Astrocyte (in vitro differentiated cells and primary cell): Measurements from ENCODE around the gene CHFR. TPM values are rescaled to one million over a fixed set of nuclear protein-coding genes. Genes with fewer than 3 reads are reported as not detected.

Experiments
- DNase-seq: peaks from one replicate; pipeline ENCODE4 v3.0.0-alpha.2; 2010; ENCODE audit warnings: low read depth
- FAIRE-seq: peaks from 2 replicates; lab custom pipeline; 2011; peaks lifted over from hg19 to GRCh38; lab: Jason Lieb, UNC
- H2AFZ ChIP-seq: 2 replicates; pipeline ENCODE4 v1.6.0; 2012; ENCODE audit warnings: low read depth, low read length, inconsistent platforms
- H3K27ac ChIP-seq: 2 replicates; pipeline ENCODE4 v1.5.1; 2011; ENCODE audit warnings: low read depth, low read length, inconsistent platforms
- H3K27me3 ChIP-seq: 2 replicates; pipeline ENCODE4 v1.6.0; 2011; ENCODE audit warnings: low read length, inconsistent platforms; ENCODE audit not compliant: insufficient read depth
- H3K36me3 ChIP-seq: 2 replicates; pipeline ENCODE4 v1.5.1; 2011; ENCODE audit warnings: low read length, inconsistent platforms; ENCODE audit not compliant: insufficient read depth
- H3K4me1 ChIP-seq: 2 replicates; pipeline ENCODE4 v1.5.1; 2011; ENCODE audit warnings: low read length, inconsistent platforms; ENCODE audit not compliant: insufficient read depth
- H3K4me2 ChIP-seq: 2 replicates; pipeline ENCODE4 v1.6.0; 2012; ENCODE audit warnings: low read length, inconsistent platforms
- H3K4me3 ChIP-seq: 2 replicates; pipeline ENCODE4 v1.5.1; 2011; ENCODE audit warnings: low read depth, mild to moderate bottlenecking, low read length, inconsistent platforms; ENCODE audit not compliant: insufficient read depth
- H3K79me2 ChIP-seq: 2 replicates; pipeline ENCODE4 v1.6.0; 2012; ENCODE audit warnings: mild to moderate bottlenecking, low read length, inconsistent platforms; ENCODE audit not compliant: insufficient read depth
- H3K9ac ChIP-seq: 2 replicates; pipeline ENCODE4 v1.6.0; 2012; ENCODE audit warnings: mild to moderate bottlenecking, low read length, inconsistent platforms
- H3K9me3 ChIP-seq: 2 replicates; pipeline ENCODE4 v1.5.1; 2012; ENCODE audit warnings: low read depth, mild to moderate bottlenecking, low read length, inconsistent platforms; ENCODE audit not compliant: insufficient read depth
- H4K20me1 ChIP-seq: 2 replicates; pipeline ENCODE4 v1.6.0; 2012; ENCODE audit warnings: low read length, inconsistent platforms; ENCODE audit not compliant: insufficient read depth
- H3K27ac Mint-ChIP-seq: one replicate; pipeline ENCODE4 v1.8.0; 2021; ENCODE audit warnings: mild to moderate bottlenecking, mixed read lengths; ENCODE audit not compliant: unreplicated experiment
- H3K27me3 Mint-ChIP-seq: one replicate; pipeline ENCODE4 v1.8.0; 2021; ENCODE audit warnings: low read depth, mixed read lengths; ENCODE audit not compliant: unreplicated experiment
- H3K36me3 Mint-ChIP-seq: one replicate; pipeline ENCODE4 v1.8.0; 2021; ENCODE audit warnings: low read depth, mixed read lengths; ENCODE audit not compliant: unreplicated experiment
- H3K4me1 Mint-ChIP-seq: one replicate; pipeline ENCODE4 v1.8.0; 2021; ENCODE audit warnings: low read depth, mixed read lengths; ENCODE audit not compliant: unreplicated experiment
- H3K4me3 Mint-ChIP-seq: one replicate; pipeline ENCODE4 v1.8.0; 2021; ENCODE audit warnings: mild to moderate bottlenecking, moderate library complexity, mixed read lengths; ENCODE audit not compliant: unreplicated experiment
- H3K9me3 Mint-ChIP-seq: one replicate; pipeline ENCODE4 v1.8.0; 2021; ENCODE audit warnings: mild to moderate bottlenecking, mixed read lengths; ENCODE audit not compliant: unreplicated experiment
- CTCF ChIP-seq: IDR thresholded peaks from 2 replicates; pipeline ENCODE4 v1.5.1; 2011; ENCODE audit warnings: low read depth, mild to moderate bottlenecking, inconsistent platforms, low read length, moderate library complexity; ENCODE audit not compliant: insufficient read depth
- EZH2 ChIP-seq: IDR thresholded peaks from 2 replicates; pipeline ENCODE4 v1.6.1; 2012; ENCODE audit warnings: mild to moderate bottlenecking, low read length, inconsistent platforms; ENCODE audit not compliant: insufficient read depth
- total RNA-seq: library from RNA; stranded (reverse); gene quantifications from 2 replicates; pipeline ENCODE4 v1.2.1, GENCODE V29; 2021

CHFR gene
- total RNA-seq, 1 donor from 2014 or later, result 66.6 TPM

GRCh38 chr12:132786192-132786591, 101.2 kb downstream of the CHFR start:
- no peak overlapping the region for H3K27ac ChIP-seq
- no peaks in the 10 kb centered on the region for H3K9me3 ChIP-seq
- Mint-ChIP-seq H3K9me3 (no peaks in the 10 kb centered on the region), H3K4me1 (peaks cover 16% of the 10 kb centered on the region), H3K36me3 (peaks cover 43% of the 10 kb centered on the region), H3K4me3 (no peak overlapping the region), H3K27me3 (no peaks in the 10 kb centered on the region), H3K27ac (no peak overlapping the region)
- H3K79me2 ChIP-seq, result peaks cover 43% of the 10 kb centered on the region
- H3K4me1 ChIP-seq, result no peaks in the 10 kb centered on the region
- no peaks in the 10 kb centered on the region for H3K27me3 ChIP-seq
- H2AFZ ChIP-seq, result no peak overlapping the region
- DNase-seq (no peak), FAIRE-seq (no peak)
- peaks cover 80% of the 10 kb centered on the region for H4K20me1 ChIP-seq
- peaks cover 44% of the 10 kb centered on the region for H3K36me3 ChIP-seq
- H3K4me2 ChIP-seq, result no peak overlapping the region
- TF ChIP-seq EZH2 (no peak), CTCF (no peak)
- no peak overlapping the region for H3K4me3 ChIP-seq
- H3K9ac ChIP-seq, result no peak overlapping the region

- no peak overlapping the region for H3K4me2 ChIP-seq
- H3K27ac ChIP-seq, result no peak overlapping the region
- FAIRE-seq (no peak), DNase-seq (no peak)
- peaks cover 47% of the 10 kb centered on the region for H3K36me3 ChIP-seq
- H3K9ac ChIP-seq, result no peak overlapping the region
- H3K4me3 ChIP-seq, result no peak overlapping the region
- no peaks in the 10 kb centered on the region for H3K9me3 ChIP-seq
- peaks cover 54% of the 10 kb centered on the region for H3K79me2 ChIP-seq
- peaks cover 83% of the 10 kb centered on the region for H4K20me1 ChIP-seq
- Mint-ChIP-seq H3K4me1 (peaks cover 16% of the 10 kb centered on the region), H3K4me3 (no peak overlapping the region), H3K36me3 (peaks cover 42% of the 10 kb centered on the region), H3K27me3 (no peaks in the 10 kb centered on the region), H3K9me3 (no peaks in the 10 kb centered on the region), H3K27ac (peak overlapping the region; percentile 70)
- no peaks in the 10 kb centered on the region for H3K4me1 ChIP-seq
- TF ChIP-seq CTCF, result no peak
- no peak for TF ChIP-seq EZH2
- no peaks in the 10 kb centered on the region for H3K27me3 ChIP-seq
- H2AFZ ChIP-seq, result no peak overlapping the region
These were observed 102.8 kb downstream of the CHFR start for GRCh38 chr12:132784580-132784979.

GRCh38 chr12:132783917-132784531, 103.4 kb downstream of the CHFR start:
- H3K9me3 ChIP-seq, result no peaks in the 10 kb centered on the region
- H3K4me3 ChIP-seq, result no peak overlapping the region
- no peak overlapping the region for H3K4me3 Mint-ChIP-seq
- no peak overlapping the region for H3K4me2 ChIP-seq
- H3K36me3 Mint-ChIP-seq, result peaks cover 38% of the 10 kb centered on the region
- H3K9me3 Mint-ChIP-seq, result no peaks in the 10 kb centered on the region
- DNase-seq, result no peak
- peaks cover 81% of the 10 kb centered on the region for H4K20me1 ChIP-seq
- no peaks in the 10 kb centered on the region for H3K27me3 ChIP-seq
- TF ChIP-seq EZH2, result no peak
- no peak for TF ChIP-seq CTCF
- peaks cover 55% of the 10 kb centered on the region for H3K79me2 ChIP-seq
- peaks cover 50% of the 10 kb centered on the region for H3K36me3 ChIP-seq
- no peak overlapping the region for H3K27ac ChIP-seq
- peaks cover 16% of the 10 kb centered on the region for H3K4me1 Mint-ChIP-seq
- FAIRE-seq, result no peak
- H2AFZ ChIP-seq, result no peak overlapping the region
- no peak overlapping the region for H3K9ac ChIP-seq
- no peaks in the 10 kb centered on the region for H3K4me1 ChIP-seq
- H3K27ac Mint-ChIP-seq, result peak overlapping the region; percentile 70
- no peaks in the 10 kb centered on the region for H3K27me3 Mint-ChIP-seq
